Stomach (tissue), 19 donors: ENCODE measurements around the gene MYL7. TPM values are rescaled to one million over a fixed set of nuclear protein-coding genes. Genes with fewer than 3 reads are reported as not detected.
A peak's percentile ranks its signal among the peaks of the same experiment; 100 is the strongest.

ENCODE experiments used
- DNase-seq, 2 donors: peaks; one replicate each; pipeline versions ENCODE4 v3.0.0 to v3.0.0-alpha.2; 2013 to 2019
- H3K27ac ChIP-seq, 5 donors: fragments of 200-600 bp in 4 of 5; sonication (generic) in 4 of 5; one replicate each; pipeline ENCODE4 v1.5.1; 2013 to 2019; ENCODE audit warnings: mild to moderate bottlenecking in 1 of 5, moderate library complexity in 1 of 5
- H3K27me3 ChIP-seq, 3 donors: fragments of 200-600 bp; sonication (generic); one replicate each; pipeline ENCODE4 v1.5.1; 2017 to 2019; ENCODE audit warnings: mixed run types in 1 of 3
- H3K36me3 ChIP-seq, 4 donors: fragments of 200-600 bp; sonication (generic); 1 replicate in 3 of 4; 2 replicates in 1 of 4; pipeline ENCODE4 v1.5.1; 2016 to 2019
- H3K4me1 ChIP-seq, 4 donors: fragments of 200-600 bp; sonication (generic); one replicate each; pipeline ENCODE4 v1.5.1; 2016 to 2019
- H3K4me3 ChIP-seq, 4 donors: fragments of 200-600 bp; sonication (generic) in 3 of 4; one replicate each; pipeline ENCODE4 v1.5.1; 2016 to 2019; ENCODE audit warnings: mild to moderate bottlenecking in 1 of 4
- H3K9me3 ChIP-seq, 4 donors: fragments of 200-600 bp; sonication (generic); one replicate each; pipeline ENCODE4 v1.5.1; 2016 to 2019
- CTCF ChIP-seq, 7 experiments: fragments of 450-650 bp in 4 of 7; fragments of 200-600 bp in 3 of 7; sonication (generic) in 3 of 7; IDR thresholded peaks; one replicate each; pipeline ENCODE4 v1.5.1; 2016 to 2019; ENCODE audit warnings: antibody characterized with exemption in 7 of 7, control low read depth in 2 of 7, mild to moderate bottlenecking in 1 of 7
- EP300 ChIP-seq: sonication (generic); formaldehyde crosslinking; IDR thresholded peaks from one replicate; pipeline ENCODE4 v1.6.1; 2017; ENCODE audit warnings: antibody characterized with exemption
- POLR2A ChIP-seq, 4 donors: fragments of 450-650 bp; IDR thresholded peaks; one replicate each; pipeline ENCODE4 v1.6.1; 2016; ENCODE audit warnings: antibody characterized with exemption in 4 of 4, control low read depth in 2 of 4, mild to moderate bottlenecking in 1 of 4, moderate library complexity in 1 of 4
- POLR2AphosphoS5 ChIP-seq, 3 donors: sonication (generic); formaldehyde crosslinking; IDR thresholded peaks; one replicate each; pipeline ENCODE4 v1.6.1; 2016; ENCODE audit warnings: antibody characterized with exemption in 3 of 3
- WGBS, 5 donors: extraction: QIAGEN DNeasy Blood & Tissue Kit in 3 of 5; methylation state at CpG; one replicate each; pipeline versions ENCODE4 v1.1.5 to v1.1.7; 2013 to 2018; 5-methylcytosine and 5-hydroxymethylcytosine counted together
- intact Hi-C: fragments of 100-400 bp; cut with DNase I; formaldehyde crosslinking; loops from one replicate; pipeline ENCODE4 v1.15.1; 2023; ENCODE audit warnings: low total_unique reads
- long read RNA-seq, 10 donors: transcript quantifications; one replicate each; lab custom pipeline, GENCODE V29; 2026
- polyA plus RNA-seq, 3 donors: library from polyadenylated mRNA; stranded (reverse); fragments of 200-250 nt; gene quantifications; one replicate each; pipeline ENCODE4 v1.2.3, GENCODE V29; 2013
- total RNA-seq, 5 donors: library from RNA; depleted of rRNA; stranded (reverse); fragments of >200 nt; gene quantifications; one replicate each; pipeline versions ENCODE4 v1.1.0 to v1.2.3, GENCODE V29; 2014 to 2016
- donor health status: healthy with polysubstance abuse.
- donor health status: Bipolar disorder and iron deficiency.
- donor health status: healthy.

The MYL7 gene
- not detected for total RNA-seq
- 1 to 10 TPM in 1 of 3 donors, not detected in 2; 2.2 TPM for polyA plus RNA-seq
- long read RNA-seq, donor 1 = 0 reads
- long read RNA-seq, donor 2 = 0 reads
- long read RNA-seq, donor 3 = 0 reads
- long read RNA-seq, donor 4 = 0 reads
- long read RNA-seq, donor 5 = 0 reads
- long read RNA-seq, donor 6 = 0 reads
- long read RNA-seq, donor 7 = 0 reads
- long read RNA-seq, donor 8 = 0 reads
- long read RNA-seq, donor 9 = 0 reads
- long read RNA-seq, donor 10 = 0 reads

GRCh38 chr7:44141221-44141850, at the start of gene MYL7:
Gene MYL7, minus strand, starts transcription at chr7:44141332. Its CDS starts 27 bp downstream, at chr7:44141305.
- H3K9me3 ChIP-seq = no peaks in the 10 kb centered on the region
- TF ChIP-seq EP300 = no peak
- TF ChIP-seq CTCF (IDR thresholded peaks at IDR 0.05) = no peak
- TF ChIP-seq POLR2A (IDR thresholded peaks at IDR 0.05) = no peak
- TF ChIP-seq POLR2AphosphoS5 (IDR thresholded peaks at IDR 0.05) = no peak
- no peak within 1 kb of the TSS for H3K4me3 ChIP-seq
- peaks cover 13 to 16% (median 14%) of the 10 kb centered on the region in 4 donors for H3K4me1 ChIP-seq
- 60 to 88% (median 69%) methylated on average over 3 to 6 of the region's 6 CpGs for WGBS, 5 donors
- no peaks in the 10 kb centered on the region for H3K36me3 ChIP-seq
- H3K27me3 ChIP-seq = peaks cover 0 to 23% (median 14%) of the 10 kb centered on the region in 3 donors
- no peak within 1 kb of the TSS for H3K27ac ChIP-seq
- no peak for DNase-seq
- intact Hi-C loops = no loop called here

- Histone ChIP-seq H3K27me3 (peaks cover 0 to 32% (median 0%) of the 10 kb centered on the region in 3 donors), H3K9me3 (no peaks in the 10 kb centered on the region), H3K4me1 (no peaks in the 10 kb centered on the region), H3K27ac (no peak overlapping the region), H3K4me3 (no peak overlapping the region), H3K36me3 (no peaks in the 10 kb centered on the region)
- intact Hi-C loops = loop anchor here (10.0 kb wide), 1 partner anchor 115 kb away; no protein-coding TSS in a partner anchor
- TF ChIP-seq POLR2A (IDR thresholded peaks at IDR 0.05) (no peak), POLR2AphosphoS5 (IDR thresholded peaks at IDR 0.05) (no peak), EP300 (no peak), CTCF (IDR thresholded peaks at IDR 0.05) (no peak)
- 76 to 84% (median 82%) methylated on average over 13 to 14 of the region's 14 CpGs for WGBS, 5 donors
- DNase-seq = no peak
These were observed 49.1 kb upstream of the MYL7 start for GRCh38 chr7:44189993-44190872.

GRCh38 chr7:44189286-44189992, 48.3 kb upstream of the MYL7 start, which contains the start of gene GCK:
Gene GCK, minus strand, starts transcription at chr7:44189439. Its CDS starts 486 bp downstream, at chr7:44188953.
- Histone ChIP-seq H3K27me3 (peaks cover 0 to 24% (median 0%) of the 10 kb centered on the region in 3 donors), H3K4me3 (no peak within 1 kb of the TSS), H3K36me3 (no peaks in the 10 kb centered on the region), H3K27ac (no peak within 1 kb of the TSS), H3K4me1 (no peaks in the 10 kb centered on the region), H3K9me3 (no peaks in the 10 kb centered on the region)
- WGBS, 5 donors = 67 to 90% (median 81%) methylated on average over 7 to 11 of the region's 11 CpGs
- intact Hi-C loops = no loop called here
- TF ChIP-seq EP300 (no peak), POLR2AphosphoS5 (IDR thresholded peaks at IDR 0.05) (no peak), CTCF (IDR thresholded peaks at IDR 0.05) (no peak), POLR2A (IDR thresholded peaks at IDR 0.05) (no peak)
- peak in 1 of 2 donors; percentile 71 for DNase-seq
